Eye (tissue), 1 donor: ENCODE measurements around the gene TBC1D2B.
"Not testable (repeated sequence)": the region's sequence is repeated elsewhere in the genome, so short reads cannot be mapped to it uniquely, and the experiment has no call there.

ENCODE experiments used
- DNase-seq: peaks from one replicate; pipeline ENCODE4 v3.0.0-alpha.2; 2015

TBC1D2B gene

GRCh38 chr15:77999486-77999885 lies 78.0 kb downstream of the TBC1D2B start:
- no peak for DNase-seq

DNA sequence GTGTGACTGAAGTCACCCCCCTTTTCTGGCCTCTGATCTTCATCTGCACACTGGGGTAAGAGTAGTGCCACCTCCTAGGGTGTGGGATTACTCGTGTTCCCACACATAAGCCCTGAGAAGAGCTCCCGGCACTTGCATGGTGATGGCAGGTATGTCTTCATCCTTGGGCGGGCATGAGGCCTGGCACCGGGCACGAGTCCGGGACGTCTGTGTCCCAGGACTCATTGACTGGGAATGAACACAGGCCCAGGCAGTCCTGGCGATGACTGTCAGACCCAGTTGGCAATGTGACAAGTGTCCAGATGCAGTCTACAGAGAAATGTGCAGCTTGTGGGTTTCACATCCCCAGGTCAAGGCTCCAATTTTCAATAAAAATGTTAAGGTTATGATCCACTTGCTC lies 78.9 kb downstream of the TBC1D2B start:
- DNase-seq = no peak

DNA sequence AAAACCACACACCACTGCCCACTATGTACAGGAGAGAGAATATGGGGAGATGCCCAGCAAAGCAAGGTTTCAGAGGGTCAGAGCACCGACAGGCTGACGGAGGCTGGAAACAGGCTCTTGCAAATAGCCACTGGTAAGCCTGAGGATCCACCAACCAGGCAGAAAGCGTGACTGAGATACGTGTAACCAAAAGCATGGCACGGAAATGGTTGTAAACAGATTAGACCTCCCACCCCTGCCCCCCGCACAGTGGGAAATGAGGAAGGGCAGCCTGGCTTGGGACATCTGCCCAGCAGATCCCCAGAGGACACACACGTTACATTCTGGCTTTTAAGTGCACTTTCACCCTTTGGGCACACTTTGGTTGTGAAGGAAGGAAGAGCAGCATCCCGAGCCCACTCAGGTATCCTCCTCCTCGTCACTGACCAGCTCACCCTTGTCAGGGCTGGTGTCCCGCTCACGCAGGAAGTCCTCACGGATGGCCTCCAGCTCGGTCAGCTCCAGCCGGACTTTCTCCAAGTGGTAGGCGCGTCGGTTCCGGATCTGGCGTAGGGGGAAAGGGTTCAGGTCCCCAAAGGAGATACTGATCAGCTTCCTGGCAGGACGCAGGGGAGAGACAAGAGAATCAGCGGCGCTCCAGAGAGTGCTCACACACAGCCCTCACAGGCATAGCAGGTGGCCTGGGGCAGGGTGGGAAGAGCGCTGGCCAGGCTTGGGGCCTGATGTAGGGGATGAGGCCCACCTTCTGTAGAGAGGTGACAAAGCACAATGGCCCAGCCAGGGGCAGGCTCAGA lies 79.6 kb downstream of the TBC1D2B start:
- DNase-seq = not testable (repeated sequence)

DNA sequence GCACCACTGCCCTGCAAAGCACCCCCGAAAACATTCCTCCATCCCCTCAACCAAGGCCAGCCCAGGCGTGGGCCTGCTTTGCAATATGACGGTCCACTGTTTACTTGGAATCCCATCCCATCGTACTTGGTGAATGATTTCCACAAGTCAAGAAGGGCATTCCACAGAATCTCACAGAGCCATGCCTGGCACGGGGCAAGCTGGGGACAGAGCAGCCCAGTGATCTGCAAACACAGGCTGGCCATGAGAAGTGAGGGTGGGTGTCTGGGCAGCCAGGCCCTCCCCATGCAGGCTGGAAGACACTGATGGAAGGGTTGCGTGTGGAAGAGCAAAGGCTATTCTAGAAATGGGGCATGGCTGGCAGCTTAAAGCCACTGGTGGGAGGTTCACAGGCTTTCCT lies 80.3 kb downstream of the TBC1D2B start:
- DNase-seq = not testable (repeated sequence)

DNA sequence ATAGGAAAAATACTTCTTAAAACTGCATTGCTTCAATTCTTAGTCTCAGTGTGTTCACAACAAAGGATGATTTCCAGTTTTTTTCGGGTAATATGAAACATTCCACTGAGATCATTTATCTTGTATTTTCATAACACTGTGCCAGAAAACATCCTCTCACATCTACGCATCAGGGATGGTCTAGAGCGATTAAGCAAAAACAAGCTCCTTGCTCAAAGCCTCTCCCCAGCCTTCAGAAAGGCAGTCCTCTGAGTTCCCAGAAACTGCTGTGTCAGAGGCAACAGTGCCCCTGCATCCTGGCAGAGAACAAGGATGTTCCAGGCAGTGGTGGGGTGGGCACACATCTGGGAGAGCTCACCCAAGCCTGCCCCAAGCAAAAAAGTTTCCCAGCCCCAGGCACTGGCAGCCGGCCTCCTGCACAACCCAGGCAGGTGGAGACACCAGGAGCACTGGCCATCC lies 80.8 kb downstream of the TBC1D2B start:
- DNase-seq = peak; percentile 59

- DNase-seq = peak; percentile 73
Observed at GRCh38 chr15:77996226-77996625, 81.3 kb downstream of the TBC1D2B start.

- not testable (repeated sequence) for DNase-seq
Observed at GRCh38 chr15:77995537-77995918, 82.0 kb downstream of the TBC1D2B start.

DNA sequence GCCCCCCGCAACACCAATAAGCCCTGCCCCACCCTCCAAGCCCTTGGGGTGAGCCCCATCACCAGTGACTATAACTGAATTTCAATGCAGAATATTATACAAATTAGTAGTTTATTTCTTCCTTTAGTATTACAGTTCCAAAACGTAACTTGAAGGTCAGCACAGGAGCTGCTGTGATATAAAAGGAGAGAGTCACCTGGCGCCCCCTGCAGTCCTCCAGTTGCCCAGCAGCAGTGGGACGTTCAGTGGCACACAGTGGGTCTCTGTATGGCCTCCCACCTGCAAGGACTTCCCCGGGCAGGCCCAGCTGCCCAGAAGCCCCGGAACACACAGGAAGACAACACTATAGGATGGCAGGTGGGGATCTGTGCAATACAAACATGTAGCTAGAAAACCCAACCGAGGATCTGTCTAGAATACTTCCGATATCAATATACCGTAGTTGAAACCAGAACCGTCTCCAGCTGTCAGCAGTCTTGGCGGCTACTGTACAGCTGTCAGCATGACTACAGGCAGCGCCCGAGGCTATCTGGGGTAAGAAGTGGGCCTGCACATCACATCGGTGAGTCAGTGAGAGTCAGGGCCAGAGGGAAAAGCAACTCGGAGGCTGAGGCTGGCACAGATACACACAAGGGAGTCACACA lies 82.5 kb downstream of the TBC1D2B start:
- DNase-seq = peak; percentile 62

GRCh38 chr15:77993970-77994693 lies 83.4 kb downstream of the TBC1D2B start:
- DNase-seq = not testable (repeated sequence)

DNA sequence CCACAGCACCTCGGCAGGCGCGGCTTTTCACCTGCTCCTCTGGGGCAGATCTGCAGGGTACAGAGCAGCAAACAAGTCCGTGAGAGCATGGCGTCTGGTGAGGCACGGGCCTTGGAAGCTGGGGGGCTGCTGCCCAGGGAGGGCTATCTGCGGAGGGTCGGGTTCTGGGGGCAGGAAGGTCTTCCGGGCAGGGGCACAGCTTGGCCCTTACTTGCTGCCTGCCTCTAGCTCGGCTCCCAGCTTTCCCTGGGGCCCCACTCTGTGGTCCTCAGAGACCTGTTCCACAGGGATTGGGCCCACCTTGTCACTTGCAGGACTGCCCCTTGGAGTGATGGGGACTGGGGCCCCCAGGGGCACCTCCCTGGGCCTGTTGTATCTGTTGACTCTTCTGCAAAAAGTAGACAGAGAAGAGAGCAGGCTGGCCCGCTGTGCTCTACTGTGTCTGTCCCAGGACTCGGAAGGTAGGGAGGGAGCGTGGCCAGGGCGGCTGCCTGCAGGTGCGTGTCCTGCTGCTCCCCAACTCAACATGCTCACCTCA lies 84.1 kb downstream of the TBC1D2B start:
- DNase-seq = no peak

DNA sequence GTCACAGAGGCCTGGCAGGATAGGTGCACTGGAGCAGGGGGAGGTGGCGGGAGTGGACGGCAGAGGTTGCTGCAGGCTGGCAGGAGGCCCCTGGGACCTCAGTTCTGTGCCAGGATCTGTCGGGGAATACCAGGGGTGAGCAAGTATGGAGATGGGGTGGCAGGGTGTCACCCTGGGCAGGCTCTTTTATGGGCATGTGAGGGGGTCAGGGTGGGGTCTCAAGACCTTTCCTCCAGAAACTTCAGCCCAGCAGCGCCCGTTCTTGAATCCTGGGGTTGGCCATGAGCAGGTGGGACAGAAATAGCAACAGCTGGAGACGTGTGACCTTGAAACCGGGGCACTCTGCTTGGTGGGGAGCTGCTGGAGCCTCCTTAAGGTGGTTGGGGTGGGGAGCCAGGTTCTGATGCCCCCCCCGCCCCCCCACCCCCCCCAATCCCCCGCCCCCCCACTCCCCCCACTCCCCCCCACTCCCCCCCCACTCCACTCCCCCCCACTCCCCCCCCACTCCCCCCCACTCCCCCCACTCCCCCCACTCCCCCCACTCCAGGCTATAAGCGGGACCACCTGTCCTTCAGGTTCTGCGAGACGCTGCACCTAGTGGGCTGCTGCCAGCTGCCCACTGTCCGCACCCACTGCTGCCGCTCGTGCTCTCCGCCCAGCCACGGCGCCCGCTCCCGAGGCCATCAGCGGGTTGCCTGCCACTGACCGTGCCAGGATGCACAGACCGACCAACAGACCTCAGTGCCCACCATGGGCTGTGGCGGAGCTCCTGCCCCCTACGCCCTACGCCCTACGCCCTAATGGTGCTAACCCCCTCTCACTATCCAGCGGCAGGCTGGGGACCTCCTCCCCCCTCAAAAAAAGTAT lies 84.9 kb downstream of the TBC1D2B start:
- no peak for DNase-seq

DNA sequence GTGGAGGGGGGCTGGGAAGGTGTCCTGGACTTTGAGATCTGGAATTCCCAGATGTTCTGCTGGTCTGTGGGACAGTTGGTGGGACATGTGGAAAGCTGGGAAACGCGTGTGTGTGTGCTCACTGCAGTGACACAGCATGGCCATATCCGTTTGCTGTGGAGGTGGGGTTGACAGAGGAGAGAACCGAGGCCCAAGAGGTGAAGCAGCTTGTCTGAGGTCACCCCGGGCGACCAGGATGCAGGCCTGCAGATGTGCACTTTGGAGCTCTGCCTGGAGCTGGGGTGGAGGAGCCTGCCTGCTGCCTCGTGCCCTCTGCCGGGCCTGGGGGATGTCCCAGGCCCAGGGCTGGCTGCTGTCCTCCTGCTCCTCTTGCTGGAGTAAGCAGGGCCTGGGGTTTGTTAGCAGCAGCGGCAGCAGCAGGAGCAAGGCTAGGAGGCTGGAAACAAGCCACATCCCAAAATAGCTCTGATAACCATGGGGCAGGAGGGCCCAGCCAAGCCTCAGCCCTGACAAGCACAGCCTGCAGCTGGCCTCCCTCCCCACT lies 85.8 kb downstream of the TBC1D2B start:
- DNase-seq = peak; percentile 74

GRCh38 chr15:77991029-77991406 lies 86.5 kb downstream of the TBC1D2B start:
- no peak for DNase-seq

DNA sequence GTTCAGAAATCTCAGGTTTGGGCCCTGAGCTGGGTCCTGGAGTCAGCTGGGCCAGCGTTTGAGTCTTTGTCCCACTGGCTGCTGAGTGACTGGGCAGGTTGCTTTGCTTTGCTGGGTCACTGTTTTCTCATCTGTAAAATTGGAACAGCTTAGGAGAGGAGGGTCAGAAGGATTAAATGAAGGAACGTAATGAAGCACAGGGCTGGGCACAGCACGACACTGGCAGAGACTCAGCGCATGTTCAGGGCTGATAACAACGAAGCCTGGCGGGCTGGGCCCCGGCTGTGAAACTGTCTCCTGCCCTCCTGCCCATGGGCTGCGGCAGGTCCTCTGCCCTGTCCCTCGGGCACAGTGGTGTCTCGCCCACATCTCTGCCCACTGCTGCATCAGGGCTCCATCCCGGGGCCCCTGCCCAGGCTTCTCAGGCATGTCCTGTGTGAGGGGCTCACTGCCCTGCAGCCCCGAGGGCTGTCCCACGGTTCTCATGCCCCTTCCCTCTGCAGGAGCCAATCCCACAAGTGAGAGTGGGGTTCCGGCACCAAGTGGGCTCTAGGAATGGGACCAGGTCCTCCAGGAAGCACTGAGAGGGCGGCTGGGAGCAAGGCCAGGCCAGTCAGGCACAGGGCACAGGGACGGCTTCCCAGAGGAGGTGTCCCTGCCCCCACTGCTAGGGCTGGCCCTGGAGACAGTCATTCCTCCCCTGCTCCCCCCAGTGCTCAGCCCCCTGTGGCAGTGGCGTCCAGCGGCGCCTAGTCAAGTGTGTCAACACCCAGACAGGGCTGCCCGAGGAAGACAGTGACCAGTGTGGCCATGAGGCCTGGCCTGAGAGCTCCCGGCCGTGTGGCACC lies 88.0 kb downstream of the TBC1D2B start:
- no peak for DNase-seq

DNA sequence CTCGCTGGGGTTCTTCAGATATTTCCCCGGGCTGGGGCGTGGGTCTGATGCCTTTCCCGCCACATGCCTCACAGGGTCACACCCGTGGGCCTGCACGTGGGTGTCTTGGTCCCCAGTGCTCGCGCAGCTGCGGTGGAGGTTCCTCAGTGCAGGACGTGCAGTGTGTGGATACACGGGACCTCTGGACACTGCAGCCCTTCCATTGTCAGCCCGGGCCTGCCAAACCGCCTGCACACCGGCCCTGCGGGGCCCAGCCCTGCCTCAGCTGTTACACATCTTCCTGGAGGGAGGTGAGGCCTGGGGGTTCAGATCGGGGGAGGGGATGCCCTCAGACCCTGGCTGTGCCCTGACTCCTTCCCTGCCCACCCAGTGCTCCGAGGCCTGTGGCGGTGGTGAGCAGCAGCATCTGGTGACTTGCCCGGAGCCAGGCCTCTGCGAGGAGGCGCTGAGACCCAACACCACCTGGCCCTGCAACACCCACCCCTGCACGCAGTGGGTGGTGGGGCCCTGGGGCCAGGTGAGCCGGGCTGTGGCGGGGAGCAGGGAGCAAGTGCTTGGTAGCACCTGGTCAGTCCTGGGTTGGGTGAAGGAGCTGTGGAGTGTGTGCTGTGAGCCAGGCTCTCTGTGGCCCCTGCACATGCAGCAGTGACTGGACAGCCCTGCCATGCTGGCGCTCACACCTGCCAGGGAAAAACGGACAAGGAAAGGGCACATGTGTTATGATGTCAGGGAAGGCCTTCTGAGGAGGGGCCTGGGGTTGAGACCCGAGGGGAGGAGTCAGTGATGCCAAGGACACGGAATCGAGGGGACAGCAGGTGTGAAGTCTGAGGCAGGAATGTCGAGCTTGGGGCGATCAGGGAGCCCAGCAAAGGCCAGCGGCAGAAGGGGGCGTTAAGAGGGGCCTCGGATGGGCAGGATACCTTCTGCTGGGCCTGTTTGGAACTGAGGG lies 88.9 kb downstream of the TBC1D2B start:
- no peak for DNase-seq

DNA sequence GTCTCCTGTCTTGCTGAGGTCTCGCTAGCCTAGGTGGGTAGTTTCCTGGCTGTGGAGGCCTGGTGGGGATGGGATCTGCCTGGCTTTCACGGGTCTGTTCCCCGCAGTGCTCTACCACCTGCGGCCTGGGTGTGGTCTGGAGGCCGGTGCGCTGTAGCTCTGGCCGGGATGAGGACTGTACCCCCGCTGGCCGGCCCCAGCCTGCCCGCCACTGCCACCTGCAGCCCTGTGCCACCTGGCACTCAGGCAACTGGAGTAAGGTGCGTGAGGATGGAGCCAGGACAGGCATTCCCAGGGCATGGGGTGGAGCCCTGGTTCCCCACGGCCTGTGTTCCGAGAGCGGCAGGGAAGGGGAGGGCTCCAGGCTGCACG lies 89.8 kb downstream of the TBC1D2B start:
- DNase-seq = not testable (repeated sequence)

GRCh38 chr15:77986891-77987764 lies 90.4 kb downstream of the TBC1D2B start:
- peak; percentile 60 for DNase-seq

DNA sequence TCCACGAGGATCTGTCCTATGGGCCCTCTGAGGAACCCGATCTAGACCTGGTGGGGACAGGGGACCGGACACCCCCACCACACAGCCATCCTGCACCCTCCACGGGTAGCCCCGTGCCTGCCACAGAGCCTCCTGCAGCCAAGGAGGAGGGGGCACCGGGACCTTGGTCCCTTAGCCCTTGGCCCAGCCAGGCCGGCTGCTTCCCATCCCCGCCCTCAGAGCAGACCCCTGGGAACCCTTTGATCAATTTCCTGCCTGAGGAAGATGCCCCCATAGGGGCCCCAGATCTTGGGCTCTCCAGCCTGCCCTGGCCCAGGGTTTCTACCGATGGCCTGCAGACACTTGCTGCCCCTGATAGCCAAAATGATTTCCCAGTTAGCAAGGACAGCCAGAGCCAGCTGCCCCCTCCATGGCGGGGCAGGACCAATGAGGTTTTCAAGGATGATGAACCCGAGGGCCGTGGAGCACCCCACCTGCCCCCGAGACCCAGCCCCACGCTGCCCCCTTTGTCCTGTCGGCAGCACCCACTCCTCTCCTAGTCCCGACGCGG lies 91.5 kb downstream of the TBC1D2B start:
- no peak for DNase-seq
